GM13977 (cell line): Measurements from ENCODE around the gene PALLD.

ENCODE experiments used
- DNase-seq: peaks from one replicate; pipeline ENCODE4 v3.0.0; 2012; ENCODE audit warnings: low spot score
- CTCF ChIP-seq: IDR thresholded peaks from 2 replicates; pipeline ENCODE4 v1.5.1; 2012; ENCODE audit warnings: mild to moderate bottlenecking, control low read depth; ENCODE audit not compliant: insufficient read depth; ENCODE audit errors: extremely low read depth, missing control alignments
- in situ Hi-C: fragments of 300-500 bp; cut with MboI; formaldehyde crosslinking; loops from one replicate; pipeline ENCODE4 v1.12.0; 2022; ENCODE audit warnings: low sequenced_read_pairs, low pct_unique_long_range_greater_than_20kb, mixed read lengths, inconsistent platforms; ENCODE audit not compliant: unreplicated experiment

PALLD gene

GRCh38 chr4:168586926-168587325, 90.1 kb downstream of the PALLD start:
- no peak for DNase-seq
- in situ Hi-C loops, result loop anchor here (25.0 kb wide), 1 partner anchor 325 kb away; no protein-coding TSS in a partner anchor
- no peak for TF ChIP-seq CTCF

GRCh38 chr4:168587411-168588125, 90.7 kb downstream of the PALLD start:
- DNase-seq, result no peak
- in situ Hi-C loops, result loop anchor here (25.0 kb wide), 1 partner anchor 325 kb away; no protein-coding TSS in a partner anchor

GRCh38 chr4:168588916-168589531, 92.2 kb downstream of the PALLD start:
- TF ChIP-seq CTCF, result no peak
- DNase-seq, result no peak
- in situ Hi-C loops, result loop anchor here (25.0 kb wide), 1 partner anchor 323 kb away; no protein-coding TSS in a partner anchor

More at GRCh38 chr4:168587411-168588125, 90.7 kb downstream of the PALLD start:
- no peak for TF ChIP-seq CTCF

GRCh38 chr4:168592676-168593075, 95.8 kb downstream of the PALLD start:
- TF ChIP-seq CTCF, result no peak
- in situ Hi-C loops, result loop anchor here (25.0 kb wide), 1 partner anchor 320 kb away; no protein-coding TSS in a partner anchor
- no peak for DNase-seq

- no peak for DNase-seq
- no peak for TF ChIP-seq CTCF
- in situ Hi-C loops, result loop anchor here (25.0 kb wide), 1 partner anchor 319 kb away; no protein-coding TSS in a partner anchor
These were observed 96.5 kb downstream of the PALLD start for GRCh38 chr4:168593399-168593798.

- TF ChIP-seq CTCF, result no peak
- no peak for DNase-seq
- in situ Hi-C loops, result loop anchor here (25.0 kb wide), 1 partner anchor 318 kb away; no protein-coding TSS in a partner anchor
These were observed 97.3 kb downstream of the PALLD start for GRCh38 chr4:168594121-168594520.
